SU-DHL-6 (cell line): ENCODE data around the gene MYBPH.

ENCODE experiments used
- H2AFZ ChIP-seq: fragments of 200-600 bp; sonication (generic); 2 replicates; pipeline ENCODE4 v1.6.1; 2014; ENCODE audit warnings: low read depth, mild to moderate bottlenecking, moderate library complexity, mixed read lengths, antibody characterized with exemption, low read length; ENCODE audit not compliant: severe bottlenecking
- H3F3A ChIP-seq: fragments of 200-600 bp; shearing (Covaris generic); 2 replicates; pipeline ENCODE4 v1.6.0; 2016; ENCODE audit warnings: antibody characterized with exemption, mild to moderate bottlenecking; ENCODE audit not compliant: insufficient read depth
- H3K27ac ChIP-seq: fragments of 200-600 bp; sonication (generic); 2 replicates; pipeline ENCODE4 v1.5.1; 2016; ENCODE audit warnings: low read depth, mild to moderate bottlenecking, low read length, moderate library complexity, mixed read lengths
- H3K27me3 ChIP-seq: fragments of 200-600 bp; sonication (generic), shearing (Covaris generic); 2 replicates; pipeline ENCODE4 v1.6.0; 2014; ENCODE audit warnings: mild to moderate bottlenecking, low read length
- H3K36me3 ChIP-seq: fragments of 200-600 bp; sonication (generic); 2 replicates; pipeline ENCODE4 v1.6.1; 2014; ENCODE audit warnings: mild to moderate bottlenecking, low read length, mixed read lengths
- H3K4me2 ChIP-seq: fragments of 300-600, 200-600 bp; shearing (Covaris generic), sonication (generic); 2 replicates; pipeline ENCODE4 v1.6.0; 2014; ENCODE audit warnings: low read length, low read depth, mild to moderate bottlenecking; ENCODE audit not compliant: poor library complexity, severe bottlenecking
- H3K4me3 ChIP-seq: fragments of 200-600 bp; sonication (generic); 2 replicates; pipeline ENCODE4 v1.5.1; 2014; ENCODE audit warnings: antibody characterized with exemption, low read length, mild to moderate bottlenecking, mixed read lengths; ENCODE audit not compliant: insufficient read depth, poor library complexity, severe bottlenecking
- H3K79me2 ChIP-seq: fragments of 200-600 bp; sonication (generic); 2 replicates; pipeline ENCODE4 v1.6.1; 2014; ENCODE audit warnings: mild to moderate bottlenecking, low read length, moderate library complexity; ENCODE audit not compliant: insufficient read depth
- H3K9ac ChIP-seq: fragments of 200-600 bp; sonication (generic); 2 replicates; pipeline ENCODE4 v1.7.0; 2014; ENCODE audit warnings: mild to moderate bottlenecking, low read length
- H3K9me2 ChIP-seq: fragments of 200-600 bp; sonication (generic); replicated peaks from 2 replicates; pipeline ENCODE4 v1.6.1; 2014; ENCODE audit warnings: low read length; ENCODE audit not compliant: insufficient read depth
- H3K9me3 ChIP-seq: fragments of 200-600 bp; sonication (generic); 2 replicates; pipeline ENCODE4 v1.6.1; 2014; ENCODE audit warnings: low read length, mixed read lengths; ENCODE audit not compliant: insufficient read depth
- H4K20me1 ChIP-seq: fragments of 200-600 bp; sonication (generic); 2 replicates; pipeline ENCODE4 v1.6.1; 2014; ENCODE audit warnings: low read depth, mild to moderate bottlenecking, antibody characterized with exemption, low read length, moderate library complexity, mixed read lengths
- EZH2phosphoT487 ChIP-seq: fragments of 200-600 bp; sonication (generic), shearing (Covaris generic); conservative IDR thresholded peaks from 2 replicates; pipeline ENCODE4 v1.6.1; 2018; ENCODE audit warnings: mild to moderate bottlenecking, antibody characterized with exemption, low read length, moderate library complexity, mixed read lengths
- TF ChIP-seq, protein P1 (sequence below): fragments of 200-600 bp; sonication (generic); IDR thresholded peaks from one replicate; pipeline ENCODE4 v1.5.1; 2017; ENCODE audit warnings: antibody characterized with exemption, mild to moderate bottlenecking, low read length, moderate library complexity; ENCODE audit not compliant: insufficient read depth, poor library complexity, severe bottlenecking

MYBPH gene

GRCh38 chr1:203162403-203162802 is 13.2 kb downstream of the MYBPH start:
- Histone ChIP-seq H3K9ac (no peak overlapping the region), H3K27ac (no peak overlapping the region), H3K36me3 (no peaks in the 10 kb centered on the region), H3K9me3 (no peaks in the 10 kb centered on the region), H4K20me1 (no peaks in the 10 kb centered on the region), H3K79me2 (no peaks in the 10 kb centered on the region), H3K4me3 (no peak overlapping the region), H3F3A (no peaks in the 10 kb centered on the region), H2AFZ (no peak overlapping the region), H3K9me2 (no peaks in the 10 kb centered on the region), H3K27me3 (no peaks in the 10 kb centered on the region; the same call in 1 of the 2 replicates), H3K4me2 (no peak overlapping the region)
- TF ChIP-seq EZH2phosphoT487, result no peak
- TF ChIP-seq, protein P1, sequence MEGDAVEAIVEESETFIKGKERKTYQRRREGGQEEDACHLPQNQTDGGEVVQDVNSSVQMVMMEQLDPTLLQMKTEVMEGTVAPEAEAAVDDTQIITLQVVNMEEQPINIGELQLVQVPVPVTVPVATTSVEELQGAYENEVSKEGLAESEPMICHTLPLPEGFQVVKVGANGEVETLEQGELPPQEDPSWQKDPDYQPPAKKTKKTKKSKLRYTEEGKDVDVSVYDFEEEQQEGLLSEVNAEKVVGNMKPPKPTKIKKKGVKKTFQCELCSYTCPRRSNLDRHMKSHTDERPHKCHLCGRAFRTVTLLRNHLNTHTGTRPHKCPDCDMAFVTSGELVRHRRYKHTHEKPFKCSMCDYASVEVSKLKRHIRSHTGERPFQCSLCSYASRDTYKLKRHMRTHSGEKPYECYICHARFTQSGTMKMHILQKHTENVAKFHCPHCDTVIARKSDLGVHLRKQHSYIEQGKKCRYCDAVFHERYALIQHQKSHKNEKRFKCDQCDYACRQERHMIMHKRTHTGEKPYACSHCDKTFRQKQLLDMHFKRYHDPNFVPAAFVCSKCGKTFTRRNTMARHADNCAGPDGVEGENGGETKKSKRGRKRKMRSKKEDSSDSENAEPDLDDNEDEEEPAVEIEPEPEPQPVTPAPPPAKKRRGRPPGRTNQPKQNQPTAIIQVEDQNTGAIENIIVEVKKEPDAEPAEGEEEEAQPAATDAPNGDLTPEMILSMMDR, result no peak

DNA sequence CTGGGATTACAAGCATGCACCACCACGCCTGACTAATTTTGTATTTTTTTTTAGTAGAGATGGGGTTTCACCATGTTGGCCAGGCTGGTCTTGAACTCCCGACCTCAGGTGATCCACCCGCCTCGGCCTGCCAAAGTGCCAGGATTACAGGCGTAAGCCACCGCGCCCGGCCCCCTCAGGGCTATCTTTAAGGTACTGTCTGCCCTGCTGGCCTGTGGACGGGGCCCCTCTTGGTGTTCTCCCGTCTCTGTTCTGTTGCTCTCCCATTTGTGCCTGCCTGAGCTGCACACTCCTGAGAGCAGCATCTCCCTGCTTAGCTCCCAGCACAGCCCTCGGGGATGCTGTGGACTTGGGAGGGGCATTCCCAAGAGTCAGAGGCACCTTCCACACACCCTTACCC is 13.9 kb downstream of the MYBPH start:
- TF ChIP-seq, protein P1, result no peak
- no peak for TF ChIP-seq EZH2phosphoT487
- Histone ChIP-seq H3K27ac (no peak overlapping the region), H3K4me2 (no peak overlapping the region), H4K20me1 (no peaks in the 10 kb centered on the region), H3K9ac (no peak overlapping the region), H3K9me2 (no peaks in the 10 kb centered on the region), H3K79me2 (no peaks in the 10 kb centered on the region), H3K4me3 (no peak overlapping the region), H3K27me3 (no peaks in the 10 kb centered on the region; the same call in 1 of the 2 replicates), H2AFZ (no peak overlapping the region), H3F3A (no peaks in the 10 kb centered on the region), H3K36me3 (no peaks in the 10 kb centered on the region), H3K9me3 (no peaks in the 10 kb centered on the region)

GRCh38 chr1:203161175-203161574 is 14.5 kb downstream of the MYBPH start:
- Histone ChIP-seq H3K9me2 (no peaks in the 10 kb centered on the region), H3K4me3 (no peak overlapping the region), H3F3A (no peaks in the 10 kb centered on the region), H3K4me2 (no peak overlapping the region), H2AFZ (no peak overlapping the region), H3K9me3 (no peaks in the 10 kb centered on the region), H3K27me3 (no peaks in the 10 kb centered on the region; the same call in 1 of the 2 replicates), H4K20me1 (no peaks in the 10 kb centered on the region), H3K27ac (no peak overlapping the region), H3K79me2 (no peaks in the 10 kb centered on the region), H3K36me3 (no peaks in the 10 kb centered on the region), H3K9ac (no peak overlapping the region)
- no peak for TF ChIP-seq EZH2phosphoT487
- TF ChIP-seq, protein P1, result no peak

- no peaks in the 10 kb centered on the region for H3F3A ChIP-seq
- H3K27ac ChIP-seq, result no peak overlapping the region
- H3K4me3 ChIP-seq, result no peak overlapping the region
- H3K27me3 ChIP-seq, result no peaks in the 10 kb centered on the region; the same call in 1 of the 2 replicates
- no peaks in the 10 kb centered on the region for H3K9me3 ChIP-seq
- no peaks in the 10 kb centered on the region for H3K9me2 ChIP-seq
- H4K20me1 ChIP-seq, result no peaks in the 10 kb centered on the region
- no peaks in the 10 kb centered on the region for H3K79me2 ChIP-seq
- no peak overlapping the region for H2AFZ ChIP-seq
- H3K36me3 ChIP-seq, result no peaks in the 10 kb centered on the region
- no peak overlapping the region for H3K4me2 ChIP-seq
- no peak overlapping the region for H3K9ac ChIP-seq
- no peak for TF ChIP-seq EZH2phosphoT487
- TF ChIP-seq, protein P1, result no peak
Measured at GRCh38 chr1:203159844-203160243, 15.8 kb downstream of the MYBPH start.
